K562 (cell line): ENCODE data around the gene CCDC90B. TPM values are rescaled to one million over a fixed set of nuclear protein-coding genes. Genes with fewer than 3 reads are reported as not detected.

Experiments used
- CBFB ChIP-seq: sonication (generic); formaldehyde crosslinking; IDR thresholded peaks from 2 replicates; pipeline ENCODE4 v1.4.0; 2020; ENCODE audit warnings: mild to moderate bottlenecking, missing genetic modification reagents
- CGGBP1 ChIP-seq: fragments of 250-450 bp; sonication (Bioruptor Pico); IDR thresholded peaks from 2 replicates; pipeline ENCODE4 v1.9.0; 2021; ENCODE audit warnings: mild to moderate bottlenecking
- FOXA3 ChIP-seq, 2 experiments: fragments of 450-650 bp in 1 of 2; sonication (generic) in 1 of 2; formaldehyde crosslinking; IDR thresholded peaks in 1 of 2; conservative IDR thresholded peaks in 1 of 2; 2 replicates each; pipeline versions ENCODE4 v1.4.0 to v1.8.0; 2020 to 2022; ENCODE audit warnings: mild to moderate bottlenecking in 2 of 2, missing genetic modification reagents in 1 of 2
- FOXK1 ChIP-seq: sonication (generic); formaldehyde crosslinking; IDR thresholded peaks from 2 replicates; pipeline ENCODE4 v1.8.0; 2022; ENCODE audit warnings: missing genetic modification reagents, mild to moderate bottlenecking, borderline replicate concordance
- MITF ChIP-seq: IDR thresholded peaks from 2 replicates; pipeline ENCODE4 v1.6.1; 2014; ENCODE audit warnings: antibody characterized with exemption
- MTA1 ChIP-seq: fragments of 450-650 bp; IDR thresholded peaks from 2 replicates; pipeline ENCODE4 v1.6.1; 2017; ENCODE audit warnings: borderline replicate concordance
- OTX1 ChIP-seq: fragments of 450-650 bp; formaldehyde crosslinking; IDR thresholded peaks from 2 replicates; pipeline ENCODE4 v1.4.0; 2022; ENCODE audit warnings: mild to moderate bottlenecking
- PCBP1 ChIP-seq: fragments of 200-400 bp; formaldehyde crosslinking; IDR thresholded peaks from 2 replicates; pipeline ENCODE4 v1.6.1; 2018; ENCODE audit warnings: mild to moderate bottlenecking, low read depth, low read length; ENCODE audit not compliant: poor library complexity, severe bottlenecking
- PHF21A ChIP-seq: fragments of 450-650 bp; IDR thresholded peaks from 2 replicates; pipeline ENCODE4 v1.6.1; 2017; ENCODE audit warnings: low read depth, borderline replicate concordance
- RFX5 ChIP-seq: IDR thresholded peaks from 2 replicates; pipeline ENCODE4 v1.6.1; 2011; ENCODE audit warnings: low read depth, mild to moderate bottlenecking, improper control_type of control experiment, low read length
- ZNF318 ChIP-seq, 2 experiments: fragments of 450-650 bp; IDR thresholded peaks; 2 replicates each; pipeline ENCODE4 v1.6.1; 2016; ENCODE audit warnings: mild to moderate bottlenecking in 2 of 2, borderline replicate concordance in 1 of 2, low read depth in 1 of 2, moderate library complexity in 1 of 2
- polyA plus RNA-seq, 8 experiments: library from polyadenylated mRNA; depleted of rRNA in 4 of 8; stranded (reverse) in 5 of 8; unstranded in 3 of 8; fragments of >200 nt; fragmentation: Nextera tagmentation in 2 of 8; fragmentation: Illumina TruSeq in 1 of 8; extraction: Ambion mirVana in 2 of 8; extraction: Trizol in 1 of 8; gene quantifications; 2 replicates each; pipeline versions ENCODE4 v1.2.1 to v1.2.3, GENCODE V29; 2011 to 2014; ENCODE audit warnings: inconsistent platforms in 1 of 8, missing spikeins in 1 of 8
- total RNA-seq, 7 experiments: library from RNA; depleted of rRNA in 6 of 7; stranded (reverse); fragments of >200 nt in 6 of 7; fragmentation: Illumina TruSeq in 2 of 7; extraction: Trizol in 2 of 7; gene quantifications; 2 replicates each; pipeline versions ENCODE4 v1.2.1 to v1.2.3, GENCODE V29; 2011 to 2021; ENCODE audit warnings: low replicate concordance in 1 of 7

CCDC90B gene
- total and polyA plus RNA-seq, 9 of the 15 experiments (the other 6 are each of a cell fraction or from before 2014, with no cell fraction given): 26.6 to 63.6 (median 51.8) TPM

GRCh38 chr11:83285771-83286528, at the start of gene CCDC90B (continued):
- TF ChIP-seq FOXK1 (CRISPR knock-in tag) (peak; percentile 88; the same call in 1 of the 2 replicates), FOXA3 (CRISPR knock-in tag; conservative IDR thresholded peaks at IDR 0.05 in 1 of 2, IDR thresholded peaks at IDR 0.05 in 1 of 2) (peak in 1 of 2 experiments; percentile 77; a peak in 1 of 4 replicates), RFX5 (no peak), OTX1 (CRISPR knock-in tag) (peak; percentile 72; the same call in 1 of the 2 replicates), PHF21A (0 out of 2 replicates have a peak, but pooled peaks have one; percentile 24), MITF (peak; percentile 38; the same call in 1 of the 2 replicates), MTA1 (0 out of 2 replicates have a peak, but pooled peaks have one; percentile 49), CBFB (CRISPR knock-in tag) (peak; percentile 78; the same call in 1 of the 2 replicates), ZNF318 (IDR thresholded peaks at IDR 0.05; ENCODE audit: borderline replicate concordance in 1 of 2, low read depth in 1 of 2) (peak in 1 of 2 experiments; percentile 80; a peak in 2 of 4 replicates), PCBP1 (peak; percentile 32), CGGBP1 (CRISPR knock-in tag) (no peak)
